ENCODE measurements around the gene CNPY2. TPM values are rescaled to one million over a fixed set of nuclear protein-coding genes. Genes with fewer than 3 reads are reported as not detected.
"Not testable (repeated sequence)": the region's sequence is repeated elsewhere in the genome, so short reads cannot be mapped to it uniquely, and the experiment has no call there.

The CNPY2 gene
- total RNA-seq, 1 donor, result 76.1 TPM

- no peak for DNase-seq (ENCODE audit: low read depth)
- no peak for TF ChIP-seq CTCF (IDR thresholded peaks at IDR 0.05; ENCODE audit: insufficient read depth, low read length)
- no peak overlapping the region for H3K4me3 ChIP-seq (ENCODE audit: low read depth, low read length)
These were observed 35.5 kb upstream of the CNPY2 start for GRCh38 chr12:56351325-56351724.

GRCh38 chr12:56350662-56351061 lies 34.9 kb upstream of the CNPY2 start:
- no peak for TF ChIP-seq CTCF (IDR thresholded peaks at IDR 0.05; ENCODE audit: insufficient read depth, low read length)
- no peak overlapping the region for H3K4me3 ChIP-seq (ENCODE audit: low read depth, low read length)

GRCh38 chr12:56348776-56349175 lies 33.0 kb upstream of the CNPY2 start:
- no peak for TF ChIP-seq CTCF (IDR thresholded peaks at IDR 0.05; ENCODE audit: insufficient read depth, low read length)
- DNase-seq (ENCODE audit: low read depth), result no peak
- H3K4me3 ChIP-seq (ENCODE audit: low read depth, low read length), result no peak overlapping the region

More at GRCh38 chr12:56350662-56351061, 34.9 kb upstream of the CNPY2 start:
- no peak for DNase-seq (ENCODE audit: low read depth)

GRCh38 chr12:56347255-56347654 lies 31.5 kb upstream of the CNPY2 start:
- DNase-seq (ENCODE audit: low read depth); H3K4me3 ChIP-seq (ENCODE audit: low read depth, low read length): not testable (repeated sequence)

- no peak for TF ChIP-seq CTCF (IDR thresholded peaks at IDR 0.05; ENCODE audit: insufficient read depth, low read length)
- H3K4me3 ChIP-seq (ENCODE audit: low read depth, low read length), result no peak overlapping the region
- DNase-seq (ENCODE audit: low read depth), result no peak
These were observed 30.9 kb upstream of the CNPY2 start for GRCh38 chr12:56346675-56347074.

GRCh38 chr12:56342290-56342689 lies 26.5 kb upstream of the CNPY2 start:
- DNase-seq (ENCODE audit: low read depth); H3K4me3 ChIP-seq (ENCODE audit: low read depth, low read length): not testable (repeated sequence)

GRCh38 chr12:56341616-56342015 lies 25.8 kb upstream of the CNPY2 start:
- no peak for DNase-seq (ENCODE audit: low read depth)
- H3K4me3 ChIP-seq (ENCODE audit: low read depth, low read length), result no peak overlapping the region
- TF ChIP-seq CTCF (IDR thresholded peaks at IDR 0.05; ENCODE audit: insufficient read depth, low read length), result no peak

GRCh38 chr12:56339158-56339422 lies 23.3 kb upstream of the CNPY2 start:
- no peak for TF ChIP-seq CTCF (IDR thresholded peaks at IDR 0.05; ENCODE audit: insufficient read depth, low read length)
- no peak for DNase-seq (ENCODE audit: low read depth)
- no peak overlapping the region for H3K4me3 ChIP-seq (ENCODE audit: low read depth, low read length)

Measured in fibroblast of the aortic adventitia (primary cell).